ENCODE results near the gene ALPK3.

DNA sequence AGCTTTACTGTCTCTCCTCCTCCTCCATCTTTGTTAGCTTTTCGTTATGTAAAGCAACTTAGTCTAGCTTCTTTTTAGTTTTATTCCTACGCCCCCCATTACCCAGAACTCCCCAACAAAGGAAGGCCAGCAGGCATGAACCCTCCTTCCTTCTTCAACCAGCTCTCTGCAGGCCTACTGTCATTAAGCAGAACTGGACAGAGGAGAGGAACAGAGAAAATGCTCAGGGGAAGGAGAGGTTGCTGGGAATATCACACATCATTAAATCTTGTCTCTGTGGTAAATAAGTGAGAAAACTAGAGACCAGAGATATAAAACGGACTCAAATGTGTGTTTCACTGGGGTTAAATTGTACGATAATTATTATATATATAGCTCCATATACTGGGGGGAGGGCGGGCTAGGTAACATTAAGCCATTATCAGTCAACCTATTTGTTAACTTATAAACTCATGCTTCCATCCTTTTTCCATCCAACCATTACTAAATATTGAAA, 48.0 kb downstream of the ALPK3 start:
- TF ChIP-seq FOXK2 (IDR thresholded peaks at IDR 0.05) (no peak), BHLHE40 (IDR thresholded peaks at IDR 0.05; ENCODE audit: borderline replicate concordance) (no peak), L3MBTL2 (conservative IDR thresholded peaks at IDR 0.05) (no peak), SUZ12 (IDR thresholded peaks at IDR 0.05) (no peak), HDGF (IDR thresholded peaks at IDR 0.05; ENCODE audit: borderline replicate concordance) (no peak)
